ENCODE measurements around the gene RPS15A. TPM values are rescaled to one million over a fixed set of nuclear protein-coding genes. Genes with fewer than 3 reads are reported as not detected.

Gene RPS15A
- 1,000 to 10,000 TPM; 2,591 to 5,086 (median 2,853) TPM for total RNA-seq
- over 10,000 TPM in 1 of 2 donors, 1,000 to 10,000 TPM in 1; 4,713 to 11,026 TPM for polyA plus RNA-seq
- long read RNA-seq, donor 1, transcript RPS15A-212 (6 exons, 589 nt), result minor isoform, 5 of 1,092 reads
- long read RNA-seq, donor 1, transcript RPS15A-201 (5 exons, 2,203 nt), result minor isoform, 113 of 1,092 reads
- long read RNA-seq, donor 1, transcript RPS15A-203 (5 exons, 525 nt), result major isoform, 843 of 1,092 reads
- long read RNA-seq, donor 1, partial matches to known transcripts, result 107 of 1,092 reads
- long read RNA-seq, donor 1, other reads (novel, unspliced or antisense), result 23 of 1,092 reads
- long read RNA-seq, donor 2, transcript RPS15A-203 (5 exons, 525 nt), result major isoform, 1,175 of 1,526 reads
- long read RNA-seq, donor 2, transcript RPS15A-212 (6 exons, 589 nt), result minor isoform, 7 of 1,526 reads
- long read RNA-seq, donor 2, transcript RPS15A-209 (2 exons, 606 nt), result minor isoform, 11 of 1,526 reads
- long read RNA-seq, donor 2, transcript RPS15A-201 (5 exons, 2,203 nt), result minor isoform, 69 of 1,526 reads
- long read RNA-seq, donor 2, partial matches to known transcripts, result 261 of 1,526 reads
- long read RNA-seq, donor 2, other reads (novel, unspliced or antisense), result 0 of 1,526 reads
- long read RNA-seq, donor 3, transcript RPS15A-212 (6 exons, 589 nt), result minor isoform, 5 of 1,948 reads
- long read RNA-seq, donor 3, transcript RPS15A-203 (5 exons, 525 nt), result major isoform, 1,663 of 1,948 reads
- long read RNA-seq, donor 3, transcript RPS15A-201 (5 exons, 2,203 nt), result minor isoform, 142 of 1,948 reads
- long read RNA-seq, donor 3, partial matches to known transcripts, result 120 of 1,948 reads
- long read RNA-seq, donor 3, other reads (novel, unspliced or antisense), result 13 of 1,948 reads

GRCh38 chr16:18789850-18790706, at the start of gene RPS15A:
Gene RPS15A (minus strand): TSS chr16:18790334. CDS start chr16:18789113, 1,221 bp downstream.
- peak within 1 kb of the TSS; percentile 73 for H3K4me3 ChIP-seq
- WGBS, 3 donors, result 2 to 3% (median 3%) methylated on average over 52 to 60 of the region's 60 CpGs
- DNase-seq, result peak; percentile 91 to 96 (median 93)
- peaks cover 21% of the 10 kb centered on the region for H3K4me1 ChIP-seq (ENCODE audit: insufficient read depth)
- intact Hi-C loops (cut with DNase I), result no loop called here
- no peaks in the 10 kb centered on the region for H3K36me3 ChIP-seq
- no peaks in the 10 kb centered on the region for H3K9me3 ChIP-seq
- peak within 1 kb of the TSS; percentile 48 to 61 for H3K27ac ChIP-seq
- TF ChIP-seq CTCF (IDR thresholded peaks at IDR 0.05), result no peak
- TF ChIP-seq EP300 (IDR thresholded peaks at IDR 0.05), result no peak
- TF ChIP-seq POLR2A (IDR thresholded peaks at IDR 0.05), result peak; percentile 83
- no peaks in the 10 kb centered on the region for H3K27me3 ChIP-seq

GRCh38 chr16:18839555-18839954, 49.4 kb upstream of the RPS15A start:
- no peak for TF ChIP-seq POLR2A (IDR thresholded peaks at IDR 0.05)
- TF ChIP-seq EP300 (IDR thresholded peaks at IDR 0.05), result no peak
- TF ChIP-seq CTCF (IDR thresholded peaks at IDR 0.05), result no peak
- no peaks in the 10 kb centered on the region for H3K9me3 ChIP-seq
- H3K27ac ChIP-seq, result no peak overlapping the region
- intact Hi-C loops (cut with DNase I), result no loop called here
- H3K4me1 ChIP-seq (ENCODE audit: insufficient read depth), result no peaks in the 10 kb centered on the region
- no peak for DNase-seq
- no peaks in the 10 kb centered on the region for H3K27me3 ChIP-seq
- no peak overlapping the region for H3K4me3 ChIP-seq
- H3K36me3 ChIP-seq, result no peaks in the 10 kb centered on the region
- WGBS, 3 donors, result 80 to 88% (median 86%) methylated on average over 6 of the region's 6 CpGs

GRCh38 chr16:18836702-18837101, 46.6 kb upstream of the RPS15A start:
- TF ChIP-seq POLR2A (IDR thresholded peaks at IDR 0.05) (no peak), EP300 (IDR thresholded peaks at IDR 0.05) (no peak), CTCF (IDR thresholded peaks at IDR 0.05) (no peak)
- no peak overlapping the region for H3K4me3 ChIP-seq
- intact Hi-C loops (cut with DNase I), result no loop called here
- DNase-seq, result no peak
- no peaks in the 10 kb centered on the region for H3K27me3 ChIP-seq
- H3K36me3 ChIP-seq, result no peaks in the 10 kb centered on the region
- no peak overlapping the region for H3K27ac ChIP-seq
- no peaks in the 10 kb centered on the region for H3K4me1 ChIP-seq (ENCODE audit: insufficient read depth)
- H3K9me3 ChIP-seq, result no peaks in the 10 kb centered on the region

GRCh38 chr16:18834864-18835263, 44.7 kb upstream of the RPS15A start:
- Histone ChIP-seq H3K27ac (no peak overlapping the region), H3K4me1 (ENCODE audit: insufficient read depth) (no peaks in the 10 kb centered on the region), H3K27me3 (no peaks in the 10 kb centered on the region), H3K4me3 (no peak overlapping the region), H3K36me3 (no peaks in the 10 kb centered on the region), H3K9me3 (no peaks in the 10 kb centered on the region)
- no peak for DNase-seq
- 83 to 85% (median 85%) methylated on average over 4 of the region's 4 CpGs for WGBS, 3 donors
- no peak for TF ChIP-seq CTCF (IDR thresholded peaks at IDR 0.05)
- no peak for TF ChIP-seq POLR2A (IDR thresholded peaks at IDR 0.05)
- TF ChIP-seq EP300 (IDR thresholded peaks at IDR 0.05), result no peak
- intact Hi-C loops (cut with DNase I), result no loop called here
